ENCODE data around the gene KIF2A.

Gene KIF2A

GRCh38 chr5:62347928-62348327 lies 41.9 kb downstream of the KIF2A start:
- TF ChIP-seq SIN3A (IDR thresholded peaks at IDR 0.05; ENCODE audit: borderline replicate concordance, insufficient read depth, low read length) = no peak
- no peak for TF ChIP-seq POLR2AphosphoS5 (IDR thresholded peaks at IDR 0.05; ENCODE audit: low read depth, low read length)
- no peak for TF ChIP-seq REST (IDR thresholded peaks at IDR 0.05; ENCODE audit: insufficient read depth in 1 of 2, low read depth in 2 of 2, low read length in 2 of 2)
- TF ChIP-seq TAF1 (IDR thresholded peaks at IDR 0.05; ENCODE audit: borderline replicate concordance, insufficient read depth, low read length) = no peak

- TF ChIP-seq SIN3A (IDR thresholded peaks at IDR 0.05; ENCODE audit: borderline replicate concordance, insufficient read depth, low read length) (no peak), TAF1 (IDR thresholded peaks at IDR 0.05; ENCODE audit: borderline replicate concordance, insufficient read depth, low read length) (no peak), FOXP2 (optimal IDR thresholded peaks at IDR 0.05; ENCODE audit: borderline replicate concordance, extremely low read depth, extremely low read length, insufficient read depth) (no peak), REST (IDR thresholded peaks at IDR 0.05; ENCODE audit: insufficient read depth in 1 of 2, low read depth in 2 of 2, low read length in 2 of 2) (no peak), POLR2AphosphoS5 (IDR thresholded peaks at IDR 0.05; ENCODE audit: low read depth, low read length) (no peak)
Measured at GRCh38 chr5:62348723-62349481, 42.9 kb downstream of the KIF2A start.

GRCh38 chr5:62354028-62354874 lies 48.2 kb downstream of the KIF2A start:
- TF ChIP-seq REST (IDR thresholded peaks at IDR 0.05; ENCODE audit: insufficient read depth in 1 of 2, low read depth in 2 of 2, low read length in 2 of 2) (no peak), TAF1 (IDR thresholded peaks at IDR 0.05; ENCODE audit: borderline replicate concordance, insufficient read depth, low read length) (no peak), SIN3A (IDR thresholded peaks at IDR 0.05; ENCODE audit: borderline replicate concordance, insufficient read depth, low read length) (no peak), FOXP2 (optimal IDR thresholded peaks at IDR 0.05; ENCODE audit: borderline replicate concordance, extremely low read depth, extremely low read length, insufficient read depth) (no peak), POLR2AphosphoS5 (IDR thresholded peaks at IDR 0.05; ENCODE audit: low read depth, low read length) (no peak)

- no peak for TF ChIP-seq TAF1 (IDR thresholded peaks at IDR 0.05; ENCODE audit: borderline replicate concordance, insufficient read depth, low read length)
- no peak for TF ChIP-seq FOXP2 (optimal IDR thresholded peaks at IDR 0.05; ENCODE audit: borderline replicate concordance, extremely low read depth, extremely low read length, insufficient read depth)
- TF ChIP-seq SIN3A (IDR thresholded peaks at IDR 0.05; ENCODE audit: borderline replicate concordance, insufficient read depth, low read length) = no peak
- TF ChIP-seq POLR2AphosphoS5 (IDR thresholded peaks at IDR 0.05; ENCODE audit: low read depth, low read length) = no peak
- no peak for TF ChIP-seq REST (IDR thresholded peaks at IDR 0.05; ENCODE audit: insufficient read depth in 1 of 2, low read depth in 2 of 2, low read length in 2 of 2)
Measured at GRCh38 chr5:62362701-62363100, 56.7 kb downstream of the KIF2A start.
